Right renal cortex interstitium (tissue), 3 donors: ENCODE measurements around the gene ANKS1B. TPM values are rescaled to one million over a fixed set of nuclear protein-coding genes. Genes with fewer than 3 reads are reported as not detected.
"Not testable (repeated sequence)": the region's sequence is repeated elsewhere in the genome, so short reads cannot be mapped to it uniquely, and the experiment has no call there.

Source experiments
- DNase-seq, 3 donors: peaks; one replicate each; pipeline ENCODE4 v3.0.0-alpha.2; 2013; ENCODE audit warnings: low read depth in 3 of 3, low spot score in 2 of 3
- polyA plus RNA-seq, 3 donors: library from polyadenylated mRNA; unstranded; fragments of 120-200 nt; gene quantifications; one replicate each; pipeline ENCODE4 v1.2.1, GENCODE V29; 2013; ENCODE audit not compliant: insufficient read length in 3 of 3

The ANKS1B gene
- polyA plus RNA-seq, 3 donors, result 3.8 to 4.8 (median 4.3) TPM

DNA sequence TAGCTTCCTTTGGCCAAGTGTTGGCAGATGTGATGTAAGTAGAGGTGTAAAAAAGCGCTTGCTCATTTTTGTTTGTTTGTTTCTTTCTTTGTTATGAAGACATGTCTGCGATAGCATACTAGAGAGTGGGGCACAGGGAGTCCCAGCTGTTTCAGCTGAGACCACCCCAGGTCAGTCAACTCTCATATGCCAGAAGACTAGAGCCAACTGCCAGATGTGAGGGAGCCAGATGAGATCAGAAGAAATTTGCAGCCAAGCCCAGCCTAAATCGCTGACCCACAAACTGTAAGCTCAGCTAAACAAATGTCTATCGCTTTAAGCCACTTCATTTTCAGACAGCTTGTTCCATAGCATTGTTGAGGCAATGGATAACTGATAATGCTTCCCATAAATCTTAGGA is 942.5 kb downstream of the ANKS1B start:
- DNase-seq, result no peak

DNA sequence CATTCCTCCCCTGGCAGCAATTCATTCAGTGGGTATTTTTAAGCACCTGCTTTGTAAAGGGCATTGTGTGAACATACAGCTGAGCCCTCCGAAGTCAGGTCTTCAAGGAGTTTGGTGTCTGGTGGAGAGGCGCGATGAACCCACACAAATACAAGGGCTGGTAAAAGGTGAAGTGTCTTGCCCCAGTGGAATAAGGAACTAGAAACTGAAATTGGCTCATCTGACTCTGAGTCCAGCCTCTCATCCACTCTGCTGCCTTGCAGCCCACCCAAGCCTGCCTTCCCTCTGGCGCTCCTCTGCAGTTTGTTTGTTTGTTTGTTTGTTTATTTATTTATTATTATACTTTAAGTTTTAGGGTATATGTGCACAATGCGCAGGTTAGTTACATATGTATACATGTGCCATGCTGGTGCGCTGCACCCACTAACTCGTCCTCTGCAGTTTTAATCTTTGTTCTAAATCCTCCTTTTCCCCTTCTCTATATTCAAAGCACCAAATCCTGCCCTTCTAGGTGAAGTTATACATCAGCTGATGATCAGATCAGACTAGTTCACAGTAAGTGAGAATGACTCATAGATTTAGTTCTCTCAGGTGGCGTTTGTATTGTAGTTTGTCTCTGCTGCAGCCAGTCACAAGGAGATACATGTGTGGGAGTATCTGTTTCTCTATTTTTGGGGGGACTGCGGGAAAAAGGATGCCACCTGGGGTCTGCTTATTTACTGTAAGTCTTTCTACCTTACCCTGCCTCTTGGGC is 945.2 kb downstream of the ANKS1B start:
- DNase-seq, result no peak

DNA sequence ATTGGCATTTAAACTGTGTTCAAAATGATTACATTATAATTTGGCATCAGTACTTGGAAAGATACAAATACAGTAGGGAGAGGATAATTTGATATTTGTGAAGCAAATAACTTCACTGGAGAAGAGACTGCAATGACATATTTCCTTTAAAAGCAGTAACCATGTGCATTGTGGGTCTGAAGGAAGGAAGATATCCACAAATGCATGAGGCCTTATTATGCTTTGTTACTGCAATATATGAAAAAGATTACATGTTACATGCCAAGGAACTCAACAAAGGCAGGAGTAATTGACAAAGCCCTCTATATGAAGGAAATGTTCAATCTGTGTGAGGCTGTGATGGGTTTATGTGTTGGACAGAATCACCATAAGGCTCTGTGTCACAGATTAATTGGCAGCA is 948.2 kb downstream of the ANKS1B start:
- no peak for DNase-seq

- no peak for DNase-seq
Measured at GRCh38 chr12:99035803-99036202, 948.9 kb downstream of the ANKS1B start.

DNA sequence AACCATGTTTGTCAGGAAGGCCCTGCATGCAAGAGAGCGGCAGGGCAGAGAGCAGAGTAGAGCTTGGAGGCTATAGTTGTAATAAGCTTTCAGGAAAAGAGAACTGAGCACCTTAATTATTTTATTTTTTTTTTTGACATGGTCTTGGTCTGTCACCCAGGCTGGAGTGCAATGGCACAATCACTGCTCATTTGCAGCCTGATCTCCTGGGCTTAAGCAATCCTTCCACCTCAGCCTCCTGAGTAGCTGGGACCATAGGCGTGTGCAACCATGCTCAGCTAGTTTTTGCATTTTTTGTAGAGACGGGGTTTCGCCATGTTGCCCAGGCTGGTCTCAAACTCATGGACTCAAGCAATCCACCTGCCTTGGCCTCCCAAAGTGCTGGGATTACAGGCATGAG is 950.5 kb downstream of the ANKS1B start:
- not testable (repeated sequence) for DNase-seq

DNA sequence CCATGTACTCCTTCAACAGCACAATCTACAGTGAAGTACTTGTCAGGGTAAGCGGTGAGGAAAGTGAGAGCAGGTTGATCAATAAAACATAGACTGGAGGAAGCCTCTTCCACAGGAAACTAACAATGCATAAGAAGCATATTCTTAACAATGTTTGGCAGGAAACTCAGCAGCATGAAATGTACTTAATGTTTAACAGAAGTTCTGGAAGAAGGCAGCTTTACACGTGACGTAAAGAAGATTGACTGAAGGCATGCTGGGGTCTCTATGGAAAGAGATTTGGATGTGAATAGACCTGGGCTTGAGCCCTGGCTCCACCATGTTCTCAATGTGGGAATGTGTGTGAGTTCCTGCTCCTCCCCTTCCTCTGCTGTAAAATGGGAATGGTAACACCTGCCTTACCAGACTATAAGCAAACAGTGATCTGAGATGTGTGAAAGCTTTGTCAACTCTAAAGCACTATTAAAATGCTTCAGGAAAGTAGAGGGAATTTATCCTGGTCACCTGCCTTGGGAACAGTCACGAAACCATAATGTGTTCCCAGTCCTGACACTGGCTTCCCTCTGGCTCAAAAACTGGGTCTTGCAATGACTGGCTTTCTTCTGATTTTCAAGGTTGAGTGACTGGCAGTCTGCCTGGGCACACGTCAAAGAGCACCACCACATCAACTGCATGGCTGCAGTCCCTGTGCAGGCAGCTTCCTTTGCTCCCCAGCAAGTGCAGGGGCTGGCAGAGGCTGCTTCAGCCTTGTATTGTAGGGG is 955.0 kb downstream of the ANKS1B start:
- no peak for DNase-seq

GRCh38 chr12:99027461-99027860 is 957.3 kb downstream of the ANKS1B start:
- no peak for DNase-seq

DNA sequence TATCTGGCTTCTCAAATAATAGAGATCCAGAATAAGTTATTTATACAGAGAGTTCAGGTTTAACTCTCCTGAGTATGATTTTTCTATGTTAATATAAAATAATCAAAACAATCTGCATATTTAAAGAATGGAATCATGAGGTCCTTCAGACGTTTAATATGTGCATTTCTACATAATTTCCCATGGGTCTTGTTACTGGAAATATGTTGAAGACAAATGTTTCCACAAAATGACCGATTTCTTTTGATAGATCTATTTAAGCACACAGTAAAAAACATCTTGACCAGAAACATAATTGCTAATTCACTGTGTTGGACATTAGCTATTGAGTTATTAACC is 957.7 kb downstream of the ANKS1B start:
- DNase-seq, result no peak

DNA sequence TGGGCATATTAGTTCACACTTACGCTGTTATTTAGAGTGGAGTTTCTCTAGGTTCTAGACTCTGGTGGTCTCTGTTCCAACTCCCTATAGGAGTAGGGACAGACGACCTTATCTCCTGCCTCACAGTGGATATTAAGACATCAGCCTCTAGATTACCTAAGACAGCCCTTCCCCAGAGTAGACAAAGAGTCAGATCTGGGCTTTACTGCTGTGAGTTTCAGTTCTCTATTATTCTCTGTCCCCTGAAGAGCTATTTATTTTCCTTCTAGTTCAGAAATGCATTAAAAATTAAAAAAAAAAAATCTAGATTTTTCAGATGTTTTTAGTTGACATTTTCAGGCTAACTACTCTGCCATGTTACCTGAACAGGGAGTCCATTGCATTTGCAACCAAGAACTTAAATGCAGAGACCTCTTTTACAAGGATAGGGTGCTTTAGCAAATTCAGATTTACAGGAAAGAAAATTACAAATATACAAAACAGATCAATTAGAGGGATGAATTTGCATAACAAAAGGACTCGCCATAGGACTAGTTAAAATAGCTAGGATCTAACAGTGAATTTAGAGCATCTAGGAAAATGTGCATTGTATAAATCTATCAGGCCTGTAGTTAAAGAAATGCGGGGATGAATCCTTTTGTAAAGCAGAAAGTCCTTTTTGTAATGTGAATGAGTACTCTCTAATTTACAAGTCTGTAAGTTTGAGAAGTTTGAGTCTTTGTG is 958.2 kb downstream of the ANKS1B start:
- no peak for DNase-seq

DNA sequence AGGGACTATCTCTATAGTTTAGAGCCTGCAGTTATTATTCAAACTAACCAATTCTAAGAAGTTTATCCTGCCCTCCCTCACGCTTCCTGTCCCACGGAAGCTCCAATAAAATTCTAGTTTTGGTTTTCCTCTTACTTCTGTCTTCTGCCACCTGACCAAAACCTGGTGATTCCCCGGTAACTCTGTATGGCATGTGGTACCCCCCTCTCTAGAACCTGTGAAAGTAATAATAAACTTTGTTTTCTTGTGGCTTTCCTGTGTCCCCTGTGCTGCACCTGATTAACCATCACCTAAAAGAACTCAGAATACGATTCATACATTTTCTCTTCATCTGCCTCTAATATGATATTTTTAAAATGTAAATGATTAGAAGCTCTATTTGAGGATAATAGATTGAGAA is 959.9 kb downstream of the ANKS1B start:
- DNase-seq, result no peak

DNA sequence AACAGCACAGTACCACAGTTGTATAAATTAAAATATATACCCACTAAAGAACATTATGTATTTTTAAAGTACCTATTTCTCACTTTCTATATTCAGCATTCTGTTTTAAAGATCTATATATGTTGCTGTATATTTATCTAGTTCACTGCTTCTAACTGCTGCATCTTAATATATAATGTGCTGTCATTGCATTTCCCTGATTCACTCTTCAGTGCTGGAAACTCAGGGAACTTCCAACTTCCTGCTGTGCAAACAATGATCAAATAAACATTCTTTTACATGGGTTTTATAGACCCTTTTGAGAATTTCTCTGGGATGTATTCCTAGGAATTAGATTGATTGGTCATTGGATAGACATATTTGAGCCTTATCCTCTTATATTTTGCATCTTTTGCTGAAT is 960.5 kb downstream of the ANKS1B start:
- DNase-seq, result no peak

- DNase-seq, result no peak
Measured at GRCh38 chr12:99020871-99021270, 963.9 kb downstream of the ANKS1B start.

DNA sequence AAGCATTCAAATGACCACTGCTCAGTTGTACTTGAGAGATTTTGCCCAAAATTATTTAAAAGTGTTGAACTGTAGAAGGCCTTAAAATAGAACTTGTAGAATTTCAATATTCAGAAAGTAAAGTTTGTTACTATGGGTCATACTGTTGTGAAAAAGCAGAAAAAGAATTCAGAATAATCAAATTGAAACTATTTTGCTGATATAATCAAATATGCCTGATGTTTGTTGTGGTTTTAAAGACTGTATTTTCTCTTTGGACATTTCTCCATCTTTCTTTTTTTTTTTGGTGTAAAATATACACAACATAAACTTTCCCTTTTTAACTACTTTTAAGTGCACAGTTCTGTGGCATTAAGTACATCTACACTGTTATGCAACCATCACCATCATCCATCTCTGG is 964.9 kb downstream of the ANKS1B start:
- no peak for DNase-seq

DNA sequence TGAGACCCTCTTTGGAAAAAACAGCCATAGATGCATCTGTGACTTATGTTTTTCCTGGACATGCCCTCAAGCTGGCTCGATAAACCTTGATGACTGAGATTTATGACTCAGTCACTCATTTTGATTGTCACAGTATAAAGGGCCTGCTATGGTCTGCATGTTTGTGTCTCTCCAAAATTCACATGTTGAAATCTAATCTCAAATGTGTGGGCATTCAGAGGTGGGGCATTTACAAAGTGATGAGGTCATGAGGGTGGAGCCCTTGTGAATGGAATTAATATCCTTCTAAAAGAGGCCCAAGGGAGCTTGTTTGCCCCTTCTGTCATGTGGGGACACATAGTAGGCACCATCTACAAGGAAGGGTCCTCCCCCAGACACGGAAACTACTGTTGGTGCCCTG is 966.8 kb downstream of the ANKS1B start:
- DNase-seq, result no peak

- no peak for DNase-seq
Measured at GRCh38 chr12:99009654-99010296, 975.0 kb downstream of the ANKS1B start.

DNA sequence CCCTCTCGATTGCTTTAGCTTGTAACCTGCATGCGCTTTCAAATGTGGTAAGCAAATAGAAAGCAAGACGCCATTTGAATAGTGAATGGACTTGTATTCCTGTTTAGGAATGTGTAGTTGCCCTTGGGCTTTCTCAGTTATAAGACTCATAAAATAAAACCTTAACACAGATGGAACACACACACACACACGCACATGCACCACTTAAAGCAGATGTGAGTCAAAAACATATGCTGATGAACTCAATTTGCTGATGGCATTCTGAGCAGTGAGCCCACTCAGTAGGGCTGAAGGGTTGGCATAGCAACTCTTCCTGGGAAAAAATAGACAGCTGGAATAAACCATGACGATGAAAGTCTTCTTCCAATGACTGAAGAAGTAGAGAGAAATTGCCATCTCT is 979.1 kb downstream of the ANKS1B start:
- no peak for DNase-seq

- no peak for DNase-seq
Measured at GRCh38 chr12:99004799-99005466, 979.8 kb downstream of the ANKS1B start.

DNA sequence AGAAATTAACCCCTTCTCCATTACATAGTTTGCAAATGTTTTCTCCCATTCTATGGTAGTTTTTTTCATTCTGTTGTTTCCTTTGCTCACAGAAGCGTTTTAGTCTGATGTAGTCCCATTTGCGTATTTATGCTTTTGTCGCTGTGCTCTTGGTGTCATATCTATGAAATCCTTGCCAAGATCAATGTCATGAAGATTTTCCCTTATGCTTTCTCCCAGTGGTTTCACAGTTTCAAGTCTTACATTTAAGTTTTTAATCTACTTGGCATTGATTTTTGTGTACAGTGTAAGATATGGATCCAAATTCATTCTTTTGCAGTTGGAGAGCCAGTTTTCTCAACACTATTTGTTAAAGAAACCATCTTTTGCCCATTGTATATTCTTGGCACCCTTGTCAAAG is 982.0 kb downstream of the ANKS1B start:
- DNase-seq, result no peak

- DNase-seq, result no peak
Measured at GRCh38 chr12:99002156-99002555, 982.6 kb downstream of the ANKS1B start.

DNA sequence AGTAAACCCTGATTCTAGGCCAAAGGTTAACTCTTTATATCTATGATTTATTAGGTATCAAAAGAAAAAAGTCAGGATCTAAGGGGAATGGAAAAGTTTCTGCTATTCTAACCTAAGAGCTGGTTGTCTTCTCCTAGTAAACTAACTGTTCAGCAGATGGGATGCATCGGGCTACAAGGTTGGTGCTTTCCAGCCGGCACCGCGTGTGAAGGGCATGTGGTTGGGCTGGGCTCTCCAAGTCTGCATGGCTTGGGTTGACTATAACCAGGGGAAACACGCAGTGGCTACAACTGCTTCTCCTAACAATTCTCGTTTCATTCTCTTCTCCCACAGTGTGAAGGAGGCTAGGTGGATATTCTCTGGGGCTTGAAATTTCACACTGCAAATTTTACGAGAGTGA is 985.2 kb downstream of the ANKS1B start:
- DNase-seq, result no peak
